HEK293 (cell line): ENCODE data around the gene SLC25A41.

Source experiments
- CTCF ChIA-PET: fragments of 350-600 bp; formaldehyde crosslinking; extraction: SDS; loops from one replicate; lab custom pipeline; 2021; ENCODE audit warnings: antibody characterized with exemption; lab: Yijun Ruan, JAX
- POLR2A ChIA-PET: fragments of 300-600 bp; formaldehyde crosslinking; extraction: SDS; loops from one replicate; lab custom pipeline; 2020; ENCODE audit warnings: antibody characterized with exemption, inconsistent platforms; lab: Yijun Ruan, JAX
- H3K27ac ChIP-seq: fragments of 200-500 bp; sonication (Bioruptor generic); 2 replicates; pipeline ENCODE4 v1.5.1; 2014; ENCODE audit warnings: low read depth, low read length, control low read depth, inconsistent platforms; ENCODE audit errors: extremely low read depth
- H3K36me3 ChIP-seq, 2 experiments: fragments of 200-500 bp in 1 of 2; sonication (Bioruptor generic) in 1 of 2; 1 replicate in 1 of 2; 2 replicates in 1 of 2; pipeline ENCODE4 v1.5.1; 2014 to 2017; ENCODE audit warnings: inconsistent platforms in 2 of 2, low read length in 2 of 2; ENCODE audit not compliant: control insufficient read depth in 2 of 2, insufficient read depth in 1 of 2
- H3K4me1 ChIP-seq: fragments of 200-500 bp; sonication (Bioruptor generic); 2 replicates; pipeline ENCODE4 v1.5.1; 2014; ENCODE audit warnings: mild to moderate bottlenecking, low read length, inconsistent platforms; ENCODE audit not compliant: control insufficient read depth, insufficient read depth
- H3K4me3 ChIP-seq: 2 replicates; pipeline ENCODE4 v1.5.1; 2011; ENCODE audit warnings: low read depth, mild to moderate bottlenecking, control low read depth, low read length, moderate library complexity
- H3K9me3 ChIP-seq: fragments of 200-500 bp; sonication (Bioruptor generic); 2 replicates; pipeline ENCODE4 v1.5.1; 2014; ENCODE audit warnings: low read depth, low read length, inconsistent platforms; ENCODE audit not compliant: control insufficient read depth, insufficient read depth
- BCL11B ChIP-seq: fragments of 450-650 bp; formaldehyde crosslinking; IDR thresholded peaks from 2 replicates; pipeline ENCODE4 v1.5.1; 2016; ENCODE audit warnings: low read depth, missing biosample characterization, missing genetic modification characterization
- INSM2 ChIP-seq: fragments of 450-650 bp; formaldehyde crosslinking; IDR thresholded peaks from 2 replicates; pipeline ENCODE4 v1.5.1; 2016; ENCODE audit warnings: missing biosample characterization, missing genetic modification characterization
- KLF10 ChIP-seq: fragments of 450-650 bp; IDR thresholded peaks from 2 replicates; pipeline ENCODE4 v1.5.1; 2018; ENCODE audit warnings: missing biosample characterization, mild to moderate bottlenecking, missing genetic modification characterization
- OSR2 ChIP-seq: fragments of 450-650 bp; formaldehyde crosslinking; IDR thresholded peaks from 2 replicates; pipeline ENCODE4 v1.5.1; 2016; ENCODE audit warnings: missing biosample characterization, missing genetic modification characterization
- RBAK ChIP-seq: fragments of 450-650 bp; formaldehyde crosslinking; IDR thresholded peaks from 2 replicates; pipeline ENCODE4 v1.5.1; 2016; ENCODE audit warnings: missing biosample characterization, missing genetic modification characterization
- SCRT1 ChIP-seq: fragments of 450-650 bp; formaldehyde crosslinking; IDR thresholded peaks from 2 replicates; pipeline ENCODE4 v1.5.1; 2016; ENCODE audit warnings: missing biosample characterization, missing genetic modification characterization, borderline replicate concordance
- TRIM28 ChIP-seq: IDR thresholded peaks from 2 replicates; pipeline ENCODE4 v1.6.1; 2011; ENCODE audit warnings: low read length, control low read depth, borderline replicate concordance
- ZNF112 ChIP-seq: fragments of 450-650 bp; formaldehyde crosslinking; IDR thresholded peaks from 2 replicates; pipeline ENCODE4 v1.5.0; 2017; ENCODE audit warnings: missing biosample characterization, missing genetic modification characterization
- ZNF121 ChIP-seq: fragments of 450-650 bp; formaldehyde crosslinking; IDR thresholded peaks from 2 replicates; pipeline ENCODE4 v1.5.1; 2016; ENCODE audit warnings: missing biosample characterization, missing genetic modification characterization
- ZNF169 ChIP-seq: fragments of 450-650 bp; formaldehyde crosslinking; IDR thresholded peaks from 2 replicates; pipeline ENCODE4 v1.5.1; 2016; ENCODE audit warnings: missing biosample characterization, missing genetic modification characterization
- ZNF175 ChIP-seq: fragments of 450-650 bp; formaldehyde crosslinking; IDR thresholded peaks from 2 replicates; pipeline ENCODE4 v1.5.1; 2016; ENCODE audit warnings: missing biosample characterization, missing genetic modification characterization
- ZNF202 ChIP-seq: fragments of 450-650 bp; formaldehyde crosslinking; IDR thresholded peaks from 2 replicates; pipeline ENCODE4 v1.5.1; 2016; ENCODE audit warnings: missing biosample characterization, missing genetic modification characterization, borderline replicate concordance
- ZNF24 ChIP-seq: fragments of 450-650 bp; formaldehyde crosslinking; IDR thresholded peaks from 2 replicates; pipeline ENCODE4 v1.5.1; 2016; ENCODE audit warnings: missing biosample characterization, missing genetic modification characterization
- ZNF391 ChIP-seq: fragments of 450-650 bp; formaldehyde crosslinking; IDR thresholded peaks from 2 replicates; pipeline ENCODE4 v1.5.1; 2016; ENCODE audit warnings: low read depth, missing biosample characterization, missing genetic modification characterization, borderline replicate concordance
- ZNF394 ChIP-seq: fragments of 450-650 bp; formaldehyde crosslinking; IDR thresholded peaks from 2 replicates; pipeline ENCODE4 v1.5.1; 2016; ENCODE audit warnings: missing biosample characterization, missing genetic modification characterization, mild to moderate bottlenecking, moderate library complexity, borderline replicate concordance
- ZNF423 ChIP-seq: fragments of 450-650 bp; formaldehyde crosslinking; IDR thresholded peaks from 2 replicates; pipeline ENCODE4 v1.5.1; 2016; ENCODE audit warnings: missing biosample characterization, missing genetic modification characterization
- ZNF488 ChIP-seq: fragments of 450-650 bp; formaldehyde crosslinking; IDR thresholded peaks from 2 replicates; pipeline ENCODE4 v1.5.1; 2016; ENCODE audit warnings: missing biosample characterization, missing genetic modification characterization
- ZNF501 ChIP-seq: fragments of 450-650 bp; formaldehyde crosslinking; IDR thresholded peaks from 2 replicates; pipeline ENCODE4 v1.5.1; 2016; ENCODE audit warnings: missing biosample characterization, missing genetic modification characterization
- ZNF518A ChIP-seq: fragments of 450-650 bp; formaldehyde crosslinking; conservative IDR thresholded peaks from 2 replicates; pipeline ENCODE4 v1.5.1; 2016; ENCODE audit warnings: low read depth, missing biosample characterization, missing genetic modification characterization
- ZNF530 ChIP-seq: fragments of 450-650 bp; formaldehyde crosslinking; IDR thresholded peaks from 2 replicates; pipeline ENCODE4 v1.5.1; 2016; ENCODE audit warnings: low read depth, missing biosample characterization, missing genetic modification characterization
- ZNF654 ChIP-seq: fragments of 450-650 bp; formaldehyde crosslinking; IDR thresholded peaks from 2 replicates; pipeline ENCODE4 v1.5.1; 2016; ENCODE audit warnings: low read depth, missing biosample characterization, missing genetic modification characterization
- ZNF670 ChIP-seq: fragments of 450-650 bp; formaldehyde crosslinking; IDR thresholded peaks from 2 replicates; pipeline ENCODE4 v1.5.1; 2016; ENCODE audit warnings: missing biosample characterization, missing genetic modification characterization, low read depth
- ZNF701 ChIP-seq: fragments of 450-650 bp; formaldehyde crosslinking; IDR thresholded peaks from 2 replicates; pipeline ENCODE4 v1.5.1; 2016; ENCODE audit warnings: missing biosample characterization, missing genetic modification characterization
- ZNF707 ChIP-seq: fragments of 450-650 bp; formaldehyde crosslinking; IDR thresholded peaks from 2 replicates; pipeline ENCODE4 v1.5.1; 2016; ENCODE audit warnings: missing biosample characterization, missing genetic modification characterization
- ZNF843 ChIP-seq: fragments of 450-650 bp; formaldehyde crosslinking; IDR thresholded peaks from 2 replicates; pipeline ENCODE4 v1.5.1; 2016; ENCODE audit warnings: missing biosample characterization, missing genetic modification characterization

Gene SLC25A41

GRCh38 chr19:6406401-6406800, 27.2 kb downstream of the SLC25A41 start:
- no peaks in the 10 kb centered on the region for H3K36me3 ChIP-seq
- no peaks in the 10 kb centered on the region for H3K4me1 ChIP-seq
- TF ChIP-seq OSR2 (no peak), ZNF169 (tag by site-specific recombination) (no peak), ZNF423 (no peak), ZNF518A (no peak), ZNF391 (tag by site-specific recombination) (no peak), ZNF843 (tag by site-specific recombination) (no peak), BCL11B (tag by site-specific recombination) (no peak), ZNF121 (tag by site-specific recombination) (no peak), ZNF707 (tag by site-specific recombination) (no peak), RBAK (tag by site-specific recombination) (no peak), ZNF530 (tag by site-specific recombination) (no peak), INSM2 (tag by site-specific recombination) (no peak), SCRT1 (no peak), ZNF112 (tag by site-specific recombination) (no peak), KLF10 (tag by site-specific recombination) (no peak), ZNF654 (tag by site-specific recombination) (no peak)
- TF ChIP-seq, all 188 proteins: peak for 0
- Histone ChIP-seq H3K9me3 (no peaks in the 10 kb centered on the region), H3K4me3 (no peak overlapping the region), H3K27ac (no peak overlapping the region)
- ChIA-PET CTCF (interaction anchor here (0.9 kb wide), 1 partner anchor 31 kb away, joined by 3 read pairs; no protein-coding TSS in a partner anchor), POLR2A (no interaction called here)

GRCh38 chr19:6402837-6403608, 30.5 kb downstream of the SLC25A41 start:
- TF ChIP-seq ZNF501 (tag by site-specific recombination): no peak
- TF ChIP-seq ZNF175 (tag by site-specific recombination): no peak
- no peak for TF ChIP-seq ZNF394 (tag by site-specific recombination)
- TF ChIP-seq ZNF24 (tag by site-specific recombination): no peak
- no peak for TF ChIP-seq ZNF202
- no peak for TF ChIP-seq ZNF701
- no peak for TF ChIP-seq ZNF670 (tag by site-specific recombination)
- TF ChIP-seq ZNF488 (tag by site-specific recombination): no peak
- no peak for TF ChIP-seq TRIM28
- TF ChIP-seq ZNF530 (tag by site-specific recombination): no peak
- H3K9me3 ChIP-seq: no peaks in the 10 kb centered on the region
- H3K36me3 ChIP-seq: no peaks in the 10 kb centered on the region
- H3K27ac ChIP-seq: no peak overlapping the region
- no peak overlapping the region for H3K4me3 ChIP-seq
- POLR2A ChIA-PET: no interaction called here
- H3K4me1 ChIP-seq: no peaks in the 10 kb centered on the region
- CTCF ChIA-PET: no interaction called here
